ENCODE data around the gene TLE3.

DNA sequence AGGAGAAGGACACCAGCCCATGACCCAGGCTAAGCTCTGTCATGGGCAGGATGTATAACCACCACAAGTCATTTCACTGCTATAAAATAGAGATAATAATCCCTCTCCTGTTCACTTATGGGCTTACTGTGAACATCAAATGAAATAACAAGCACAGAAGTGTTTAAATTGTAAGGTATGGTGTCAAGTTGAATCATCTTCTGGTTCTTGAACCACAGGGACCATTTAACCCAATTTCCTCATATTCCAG lies 44.3 kb upstream of the TLE3 start:
- no peak for TF ChIP-seq CTCF (IDR thresholded peaks at IDR 0.05)
- TF ChIP-seq POLR2A (IDR thresholded peaks at IDR 0.05), result no peak

All from body of pancreas (tissue), 4 donors.